ENCODE results near the gene LMX1B.

Gene LMX1B

GRCh38 chr9:126682113-126682810 lies 68.5 kb downstream of the LMX1B start:
- no peak for TF ChIP-seq ZNF565 (CRISPR knock-in tag; conservative IDR thresholded peaks at IDR 0.05; ENCODE audit: low read depth)
- no peak for TF ChIP-seq ISL1 (CRISPR knock-in tag; IDR thresholded peaks at IDR 0.05)
- TF ChIP-seq ZFP3 (CRISPR knock-in tag; IDR thresholded peaks at IDR 0.05): no peak
- TF ChIP-seq ESRRG (CRISPR knock-in tag; IDR thresholded peaks at IDR 0.05): no peak
- ATAC-seq: no peak

GRCh38 chr9:126682928-126683697 lies 69.4 kb downstream of the LMX1B start:
- ATAC-seq: no peak
- TF ChIP-seq, protein P1, sequence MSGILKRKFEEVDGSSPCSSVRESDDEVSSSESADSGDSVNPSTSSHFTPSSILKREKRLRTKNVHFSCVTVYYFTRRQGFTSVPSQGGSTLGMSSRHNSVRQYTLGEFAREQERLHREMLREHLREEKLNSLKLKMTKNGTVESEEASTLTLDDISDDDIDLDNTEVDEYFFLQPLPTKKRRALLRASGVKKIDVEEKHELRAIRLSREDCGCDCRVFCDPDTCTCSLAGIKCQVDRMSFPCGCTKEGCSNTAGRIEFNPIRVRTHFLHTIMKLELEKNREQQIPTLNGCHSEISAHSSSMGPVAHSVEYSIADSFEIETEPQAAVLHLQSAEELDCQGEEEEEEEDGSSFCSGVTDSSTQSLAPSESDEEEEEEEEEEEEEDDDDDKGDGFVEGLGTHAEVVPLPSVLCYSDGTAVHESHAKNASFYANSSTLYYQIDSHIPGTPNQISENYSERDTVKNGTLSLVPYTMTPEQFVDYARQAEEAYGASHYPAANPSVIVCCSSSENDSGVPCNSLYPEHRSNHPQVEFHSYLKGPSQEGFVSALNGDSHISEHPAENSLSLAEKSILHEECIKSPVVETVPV (CRISPR knock-in tag; IDR thresholded peaks at IDR 0.05): no peak
- TF ChIP-seq GLIS3 (CRISPR knock-in tag; IDR thresholded peaks at IDR 0.05) (no peak), OSR1 (CRISPR knock-in tag; IDR thresholded peaks at IDR 0.05) (no peak), CREB5 (CRISPR knock-in tag; IDR thresholded peaks at IDR 0.05; ENCODE audit: low read depth) (no peak), POU6F1 (CRISPR knock-in tag; IDR thresholded peaks at IDR 0.05; ENCODE audit: borderline replicate concordance, low read depth) (no peak), TCF4 (CRISPR knock-in tag; IDR thresholded peaks at IDR 0.05; ENCODE audit: borderline replicate concordance) (no peak), BACH2 (CRISPR knock-in tag; IDR thresholded peaks at IDR 0.05; ENCODE audit: borderline replicate concordance) (no peak)
- TF ChIP-seq, protein P2, sequence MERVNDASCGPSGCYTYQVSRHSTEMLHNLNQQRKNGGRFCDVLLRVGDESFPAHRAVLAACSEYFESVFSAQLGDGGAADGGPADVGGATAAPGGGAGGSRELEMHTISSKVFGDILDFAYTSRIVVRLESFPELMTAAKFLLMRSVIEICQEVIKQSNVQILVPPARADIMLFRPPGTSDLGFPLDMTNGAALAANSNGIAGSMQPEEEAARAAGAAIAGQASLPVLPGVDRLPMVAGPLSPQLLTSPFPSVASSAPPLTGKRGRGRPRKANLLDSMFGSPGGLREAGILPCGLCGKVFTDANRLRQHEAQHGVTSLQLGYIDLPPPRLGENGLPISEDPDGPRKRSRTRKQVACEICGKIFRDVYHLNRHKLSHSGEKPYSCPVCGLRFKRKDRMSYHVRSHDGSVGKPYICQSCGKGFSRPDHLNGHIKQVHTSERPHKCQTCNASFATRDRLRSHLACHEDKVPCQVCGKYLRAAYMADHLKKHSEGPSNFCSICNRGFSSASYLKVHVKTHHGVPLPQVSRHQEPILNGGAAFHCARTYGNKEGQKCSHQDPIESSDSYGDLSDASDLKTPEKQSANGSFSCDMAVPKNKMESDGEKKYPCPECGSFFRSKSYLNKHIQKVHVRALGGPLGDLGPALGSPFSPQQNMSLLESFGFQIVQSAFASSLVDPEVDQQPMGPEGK (CRISPR knock-in tag; IDR thresholded peaks at IDR 0.05; ENCODE audit: borderline replicate concordance): no peak

DNA sequence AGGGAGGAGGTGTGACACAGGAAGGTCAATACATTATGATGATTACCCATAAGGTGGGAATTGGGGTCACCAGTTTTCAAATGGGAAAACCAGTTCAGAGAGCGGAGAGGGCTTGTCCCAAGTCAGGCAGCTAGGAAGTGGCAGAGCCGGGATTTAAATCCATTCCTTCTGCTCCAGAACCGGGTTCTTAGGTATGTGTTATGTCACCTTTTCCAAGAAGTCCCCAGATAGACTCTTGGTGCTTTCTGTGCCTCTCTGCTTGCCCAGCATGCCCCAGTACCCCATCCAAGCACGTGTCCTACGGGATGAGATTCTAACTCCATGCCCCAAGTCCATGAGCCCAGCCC lies 69.9 kb downstream of the LMX1B start:
- TF ChIP-seq TOX (CRISPR knock-in tag; IDR thresholded peaks at IDR 0.05; ENCODE audit: borderline replicate concordance) (no peak), SNAI2 (CRISPR knock-in tag; IDR thresholded peaks at IDR 0.05) (no peak), BACH2 (CRISPR knock-in tag; IDR thresholded peaks at IDR 0.05; ENCODE audit: borderline replicate concordance) (no peak), ZNF565 (CRISPR knock-in tag; conservative IDR thresholded peaks at IDR 0.05; ENCODE audit: low read depth) (no peak), CREB5 (CRISPR knock-in tag; IDR thresholded peaks at IDR 0.05; ENCODE audit: low read depth) (no peak), CSDC2 (CRISPR knock-in tag; IDR thresholded peaks at IDR 0.05) (no peak), ZFP30 (CRISPR knock-in tag; IDR thresholded peaks at IDR 0.05) (no peak), ZNF70 (CRISPR knock-in tag; IDR thresholded peaks at IDR 0.05) (no peak), TCF4 (CRISPR knock-in tag; IDR thresholded peaks at IDR 0.05; ENCODE audit: borderline replicate concordance) (no peak), ZNF8 (CRISPR knock-in tag; IDR thresholded peaks at IDR 0.05) (no peak), ISL1 (CRISPR knock-in tag; IDR thresholded peaks at IDR 0.05) (no peak), GLIS3 (CRISPR knock-in tag; IDR thresholded peaks at IDR 0.05) (no peak), OSR1 (CRISPR knock-in tag; IDR thresholded peaks at IDR 0.05) (no peak), POU6F1 (CRISPR knock-in tag; IDR thresholded peaks at IDR 0.05; ENCODE audit: borderline replicate concordance, low read depth) (no peak), ZC3H10 (CRISPR knock-in tag; IDR thresholded peaks at IDR 0.05) (no peak), RARB (CRISPR knock-in tag; IDR thresholded peaks at IDR 0.05) (no peak), ARNTL (CRISPR knock-in tag; IDR thresholded peaks at IDR 0.05; ENCODE audit: borderline replicate concordance, low read depth) (no peak)
- TF ChIP-seq, protein P1 (CRISPR knock-in tag; IDR thresholded peaks at IDR 0.05): no peak
- TF ChIP-seq, protein P3, sequence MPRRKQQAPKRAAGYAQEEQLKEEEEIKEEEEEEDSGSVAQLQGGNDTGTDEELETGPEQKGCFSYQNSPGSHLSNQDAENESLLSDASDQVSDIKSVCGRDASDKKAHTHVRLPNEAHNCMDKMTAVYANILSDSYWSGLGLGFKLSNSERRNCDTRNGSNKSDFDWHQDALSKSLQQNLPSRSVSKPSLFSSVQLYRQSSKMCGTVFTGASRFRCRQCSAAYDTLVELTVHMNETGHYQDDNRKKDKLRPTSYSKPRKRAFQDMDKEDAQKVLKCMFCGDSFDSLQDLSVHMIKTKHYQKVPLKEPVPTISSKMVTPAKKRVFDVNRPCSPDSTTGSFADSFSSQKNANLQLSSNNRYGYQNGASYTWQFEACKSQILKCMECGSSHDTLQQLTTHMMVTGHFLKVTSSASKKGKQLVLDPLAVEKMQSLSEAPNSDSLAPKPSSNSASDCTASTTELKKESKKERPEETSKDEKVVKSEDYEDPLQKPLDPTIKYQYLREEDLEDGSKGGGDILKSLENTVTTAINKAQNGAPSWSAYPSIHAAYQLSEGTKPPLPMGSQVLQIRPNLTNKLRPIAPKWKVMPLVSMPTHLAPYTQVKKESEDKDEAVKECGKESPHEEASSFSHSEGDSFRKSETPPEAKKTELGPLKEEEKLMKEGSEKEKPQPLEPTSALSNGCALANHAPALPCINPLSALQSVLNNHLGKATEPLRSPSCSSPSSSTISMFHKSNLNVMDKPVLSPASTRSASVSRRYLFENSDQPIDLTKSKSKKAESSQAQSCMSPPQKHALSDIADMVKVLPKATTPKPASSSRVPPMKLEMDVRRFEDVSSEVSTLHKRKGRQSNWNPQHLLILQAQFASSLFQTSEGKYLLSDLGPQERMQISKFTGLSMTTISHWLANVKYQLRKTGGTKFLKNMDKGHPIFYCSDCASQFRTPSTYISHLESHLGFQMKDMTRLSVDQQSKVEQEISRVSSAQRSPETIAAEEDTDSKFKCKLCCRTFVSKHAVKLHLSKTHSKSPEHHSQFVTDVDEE (CRISPR knock-in tag; IDR thresholded peaks at IDR 0.05): no peak
- no peak for ATAC-seq

All from SK-N-SH treated with all-trans-retinoic acid at 6 μM for 48 hours (cell line).